NCI-H2029 treated with DMSO at 0.1 percent for 48 hours (cell line): ENCODE measurements around the gene RAB10.

Experiments
- DNase-seq: peaks from one replicate; lab custom pipeline; 2025; lab: John Stamatoyannopoulos, UW

RAB10 gene

GRCh38 chr2:26178746-26179436 is 145.0 kb downstream of the RAB10 start:
- no peak for DNase-seq

- DNase-seq: no peak
Measured at GRCh38 chr2:26179446-26179913, 145.6 kb downstream of the RAB10 start.

GRCh38 chr2:26182441-26182840 is 148.6 kb downstream of the RAB10 start:
- DNase-seq: no peak

- no peak for DNase-seq
Measured at GRCh38 chr2:26182887-26183630, 149.2 kb downstream of the RAB10 start.

GRCh38 chr2:26184121-26184520 is 150.2 kb downstream of the RAB10 start:
- no peak for DNase-seq

GRCh38 chr2:26184555-26185303 is 150.8 kb downstream of the RAB10 start:
- no peak for DNase-seq

- no peak for DNase-seq
Measured at GRCh38 chr2:26185304-26185928, 151.5 kb downstream of the RAB10 start.

GRCh38 chr2:26185954-26186770 is 152.3 kb downstream of the RAB10 start:
- DNase-seq: no peak
